ENCODE data around the gene HDAC5.

GRCh38 chr17:44119798-44120197 lies 3.6 kb downstream of the HDAC5 start:
- TF ChIP-seq CTCF (IDR thresholded peaks at IDR 0.05), result no peak
- TF ChIP-seq POLR2AphosphoS5 (IDR thresholded peaks at IDR 0.05; ENCODE audit: insufficient read depth in 1 of 2, low read depth in 1 of 2), result no peak
- TF ChIP-seq POLR2A (IDR thresholded peaks at IDR 0.05), result no peak
